ACHN (cell line): ENCODE results near the gene RNMT.
A peak's percentile ranks its signal among the peaks of the same experiment; 100 is the strongest.
"Not testable (repeated sequence)": the region's sequence is repeated elsewhere in the genome, so short reads cannot be mapped to it uniquely, and the experiment has no call there.

ENCODE experiments used
- DNase-seq: peaks from one replicate; pipeline ENCODE4 v3.0.0-alpha.2; 2015
- in situ Hi-C: cut with HindIII; loops from 2 replicates; pipeline ENCODE4 v1.10.0; 2017; ENCODE audit warnings: low sequenced_read_pairs, low pct_ligation_motif_present, low pct_unique_long_range_greater_than_20kb

Gene RNMT

DNA sequence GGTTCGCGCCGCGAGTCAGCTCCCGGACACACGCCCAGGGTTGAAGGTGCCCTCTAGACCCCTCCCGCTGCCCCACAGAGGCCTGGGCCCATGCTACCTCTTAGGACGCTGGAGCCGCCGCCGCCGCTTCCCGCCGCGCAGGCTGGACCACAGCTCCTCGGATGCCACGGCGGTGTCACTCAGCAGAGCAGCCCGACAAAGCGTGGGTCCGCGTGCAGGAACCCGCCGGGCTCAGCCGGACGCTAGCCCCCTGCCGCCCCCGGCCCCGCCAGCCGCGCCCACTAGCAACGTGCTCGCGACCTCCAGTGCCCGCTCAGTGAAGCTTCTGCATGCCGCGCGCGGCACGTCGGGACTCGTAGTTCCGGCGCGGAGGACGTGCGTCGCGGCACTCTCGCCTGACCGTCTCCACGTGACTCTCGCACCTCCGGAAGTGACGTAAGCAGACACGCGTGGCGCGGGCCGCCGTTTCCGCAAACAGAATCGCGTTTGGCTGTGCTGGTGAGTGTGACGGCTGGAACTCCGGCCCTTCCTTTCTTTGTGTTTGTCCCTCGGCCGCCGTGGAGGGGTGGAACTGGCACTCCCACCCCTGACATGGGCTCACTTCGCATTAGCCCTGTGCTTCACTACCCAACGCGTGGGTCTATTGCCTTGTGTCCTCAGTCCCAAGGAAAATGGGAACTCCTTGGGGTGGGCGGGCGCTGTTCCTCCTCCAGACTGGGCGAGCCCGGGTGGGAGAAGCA, at the start of gene RNMT, which contains the start of gene FAM210A:
RNMT (plus strand) TSS at position 442 of the 740 bp plus-strand sequence. CDS start 4,845 bp downstream, outside the sequence.
FAM210A (minus strand) TSS at position 327 of the 740 bp plus-strand sequence. CDS start 44,481 bp downstream, outside the sequence.
- peak; percentile 94 for DNase-seq
- in situ Hi-C loops, result no loop called here

- DNase-seq, in situ Hi-C loops: not testable (repeated sequence)
Observed at GRCh38 chr18:13677350-13677749, 49.1 kb upstream of the RNMT start.

DNA sequence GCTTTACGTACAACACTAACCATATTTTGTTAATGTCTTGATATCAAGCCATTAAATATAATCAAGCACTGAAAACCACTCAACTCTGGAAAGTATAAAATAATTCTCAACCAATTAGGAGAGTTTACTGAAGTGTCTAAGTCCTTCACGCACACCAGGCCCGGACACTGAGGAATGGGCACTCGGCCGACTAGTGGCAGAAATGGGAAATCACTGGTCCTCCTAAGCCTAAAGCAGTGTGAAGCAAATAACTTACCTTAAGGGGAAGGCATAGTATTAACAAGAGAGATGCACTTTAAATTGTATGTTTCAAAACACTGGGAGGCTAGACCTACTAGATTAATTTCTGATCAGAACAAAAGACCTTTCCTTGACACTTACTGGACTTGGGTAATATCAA, 45.9 kb upstream of the RNMT start:
- peak; percentile 25 for DNase-seq

GRCh38 chr18:13681701-13682100, 44.8 kb upstream of the RNMT start:
- no peak for DNase-seq
- in situ Hi-C loops, result no loop called here

More for the DNA sequence above, 45.9 kb upstream of the RNMT start:
- in situ Hi-C loops, result no loop called here

- DNase-seq, result no peak
- in situ Hi-C loops, result no loop called here
Observed at GRCh38 chr18:13684546-13684945, 41.9 kb upstream of the RNMT start.

GRCh38 chr18:13688191-13689136, 38.0 kb upstream of the RNMT start:
- DNase-seq, result no peak
- in situ Hi-C loops, result no loop called here

DNA sequence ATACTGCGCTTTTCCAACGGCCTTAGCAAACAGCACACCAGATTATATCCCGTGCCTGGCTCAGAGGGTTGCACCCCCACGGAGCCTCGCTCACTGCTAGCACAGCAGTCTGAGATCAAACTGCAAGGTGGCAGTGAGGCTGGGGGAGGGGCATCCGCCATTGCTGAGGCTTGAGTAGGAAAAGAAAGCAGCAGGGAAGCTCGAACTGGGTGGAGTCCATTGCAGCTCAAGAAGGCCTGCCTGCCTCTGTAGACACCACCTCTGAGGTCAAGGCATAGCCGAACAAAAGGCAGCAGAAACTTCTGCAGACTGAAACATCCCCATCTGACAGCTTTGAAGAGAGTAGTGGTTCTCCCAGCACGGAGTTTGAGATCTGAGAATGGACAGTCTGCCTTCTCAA, 36.4 kb upstream of the RNMT start:
- in situ Hi-C loops, DNase-seq: not testable (repeated sequence)

- DNase-seq, in situ Hi-C loops: not testable (repeated sequence)
Observed at GRCh38 chr18:13695337-13695736, 31.1 kb upstream of the RNMT start.

DNA sequence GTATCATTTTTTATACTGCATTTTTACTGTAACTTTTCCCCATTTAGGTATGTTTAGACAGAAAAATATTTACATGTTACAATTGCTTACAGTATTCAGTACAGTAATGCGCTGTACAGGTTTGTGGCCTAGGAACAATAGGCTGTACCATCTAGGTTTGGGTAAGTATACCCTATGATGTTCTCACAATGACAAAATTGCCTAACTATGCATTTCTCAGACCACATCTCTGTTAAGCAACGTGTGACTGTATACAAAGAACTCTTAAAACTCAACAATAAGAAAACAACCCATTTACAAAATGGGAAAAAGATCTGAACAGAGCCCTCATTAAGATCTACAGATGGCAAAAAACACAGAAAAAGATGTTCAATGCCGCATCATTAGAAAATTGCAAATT, 29.5 kb upstream of the RNMT start:
- no peak for DNase-seq

DNA sequence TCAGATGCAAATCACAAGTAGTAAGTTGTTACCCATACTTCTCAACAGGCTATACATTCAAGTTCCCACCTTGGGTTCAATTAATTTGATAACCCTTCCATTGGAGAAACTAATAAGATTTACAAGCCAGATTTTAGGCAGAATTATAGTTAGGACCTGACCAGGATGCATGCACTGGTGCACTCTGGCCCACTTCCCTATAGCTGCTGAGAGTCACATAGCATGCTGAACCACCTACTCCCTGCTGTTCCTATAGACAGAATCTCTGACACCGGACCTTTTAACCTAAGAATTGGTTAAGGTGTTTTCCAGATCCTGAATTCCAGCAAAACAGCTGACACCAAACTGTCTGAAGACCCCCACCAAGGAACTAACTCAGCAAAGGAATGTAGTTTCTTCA, 26.3 kb upstream of the RNMT start:
- in situ Hi-C loops, result no loop called here
- DNase-seq, result no peak

More for the DNA sequence above, 29.5 kb upstream of the RNMT start:
- in situ Hi-C loops, result no loop called here

GRCh38 chr18:13703899-13704298, 22.6 kb upstream of the RNMT start:
- peak; percentile 20 for DNase-seq
- in situ Hi-C loops, result no loop called here

GRCh38 chr18:13710414-13710831, 16.1 kb upstream of the RNMT start:
- peak; percentile 36 for DNase-seq
- in situ Hi-C loops, result no loop called here

GRCh38 chr18:13712400-13713131, 13.9 kb upstream of the RNMT start:
- in situ Hi-C loops, result no loop called here
- DNase-seq, result no peak

- no peak for DNase-seq
Observed at GRCh38 chr18:13713455-13714055, 12.9 kb upstream of the RNMT start.

DNA sequence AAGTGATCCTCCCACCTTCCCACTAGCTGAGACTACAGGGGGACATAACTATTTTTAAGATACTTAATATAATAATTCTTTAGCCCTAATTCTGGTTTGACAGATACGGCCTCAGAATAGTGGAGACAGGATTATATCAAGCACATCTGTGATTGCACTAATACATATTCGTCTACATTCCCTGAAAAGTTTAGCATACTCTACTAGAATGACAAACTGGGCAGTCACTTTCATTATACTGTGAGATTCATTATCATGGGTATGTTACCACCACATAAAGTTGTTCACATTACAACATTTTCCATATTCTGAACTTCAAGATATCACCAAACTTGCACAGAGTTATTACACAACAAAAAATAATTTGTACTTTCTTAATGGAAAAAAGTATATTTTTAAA, 11.1 kb upstream of the RNMT start:
- in situ Hi-C loops, result no loop called here
- no peak for DNase-seq

More at GRCh38 chr18:13713455-13714055, 12.9 kb upstream of the RNMT start:
- in situ Hi-C loops, result no loop called here

- in situ Hi-C loops, result no loop called here
- DNase-seq, result no peak
Observed at GRCh38 chr18:13716916-13717315, 9.6 kb upstream of the RNMT start.

DNA sequence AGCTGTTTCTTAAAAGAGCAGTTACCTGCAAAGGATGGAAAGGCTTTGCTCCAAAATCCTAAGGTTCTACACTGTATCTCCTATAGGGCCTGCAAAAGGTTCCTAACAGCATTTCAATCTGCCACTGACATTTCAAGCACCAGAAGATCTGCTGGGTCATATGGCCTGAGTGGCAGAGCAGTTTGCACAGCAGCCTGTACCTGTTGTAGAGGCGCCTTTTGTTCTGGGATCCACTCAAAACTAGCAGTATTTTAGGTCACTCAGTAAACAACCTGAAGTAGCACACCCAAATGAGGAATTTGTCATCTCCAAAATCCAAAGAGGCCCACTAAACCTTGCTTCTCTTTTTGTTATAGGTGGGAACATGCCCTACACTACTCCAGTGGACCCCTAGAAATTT, 6.3 kb upstream of the RNMT start:
- in situ Hi-C loops, result no loop called here
- DNase-seq, result no peak

DNA sequence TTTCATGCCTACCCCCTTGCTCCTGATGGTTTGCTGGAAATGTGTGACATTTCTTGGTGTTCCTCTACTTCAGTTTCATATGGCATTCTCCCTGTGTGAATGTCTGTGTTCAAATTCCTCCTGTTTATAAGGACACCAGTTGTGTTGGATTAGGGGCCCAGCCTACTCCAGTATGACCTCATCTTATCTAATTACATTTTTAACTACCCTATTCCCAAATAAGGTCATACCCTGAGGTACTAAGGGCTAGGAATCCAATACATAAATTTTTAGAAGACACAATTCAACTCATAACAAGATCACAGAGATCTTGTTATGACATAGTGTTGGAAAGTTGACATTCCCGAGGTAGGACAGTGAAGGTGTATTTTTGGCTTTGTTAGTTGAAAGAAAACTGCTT, 5.6 kb upstream of the RNMT start:
- DNase-seq, result no peak
- in situ Hi-C loops, result no loop called here
